Measurements from ENCODE around the gene CDKN1C.

The CDKN1C gene

DNA sequence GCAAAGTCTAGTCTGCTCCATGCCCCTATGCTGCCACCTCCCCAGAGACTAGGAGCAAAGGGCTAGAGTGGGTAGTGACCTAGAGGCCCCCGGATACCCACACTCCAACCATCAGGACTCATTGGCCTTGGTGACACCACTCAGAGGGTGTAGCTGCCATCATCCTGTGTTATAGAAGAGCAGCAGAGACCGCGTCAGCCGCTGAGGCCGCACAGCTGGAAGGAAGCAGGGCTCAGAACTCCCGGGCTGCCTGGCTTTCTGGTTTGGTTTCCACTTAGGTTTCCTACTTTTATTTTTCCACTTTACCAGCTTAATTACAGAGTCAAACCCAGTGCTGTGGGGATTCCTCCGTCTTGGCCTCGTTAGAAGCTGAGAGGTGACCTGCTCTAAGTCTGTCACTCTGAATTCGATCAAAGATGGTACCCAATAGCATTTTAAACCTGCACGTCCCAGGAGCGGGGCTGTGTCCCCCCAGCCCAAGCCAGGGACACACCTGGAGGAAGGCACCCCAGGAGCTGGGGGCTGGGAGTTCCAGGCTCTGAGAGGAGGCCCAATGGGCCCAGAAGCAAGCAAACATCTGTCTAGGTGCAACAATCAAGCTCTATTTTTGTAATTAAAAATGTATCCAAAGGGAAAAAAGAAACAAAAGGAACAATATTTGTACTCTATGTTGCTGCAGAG is 2.1 kb upstream of the CDKN1C start:
- DNase-seq = no peak

DNA sequence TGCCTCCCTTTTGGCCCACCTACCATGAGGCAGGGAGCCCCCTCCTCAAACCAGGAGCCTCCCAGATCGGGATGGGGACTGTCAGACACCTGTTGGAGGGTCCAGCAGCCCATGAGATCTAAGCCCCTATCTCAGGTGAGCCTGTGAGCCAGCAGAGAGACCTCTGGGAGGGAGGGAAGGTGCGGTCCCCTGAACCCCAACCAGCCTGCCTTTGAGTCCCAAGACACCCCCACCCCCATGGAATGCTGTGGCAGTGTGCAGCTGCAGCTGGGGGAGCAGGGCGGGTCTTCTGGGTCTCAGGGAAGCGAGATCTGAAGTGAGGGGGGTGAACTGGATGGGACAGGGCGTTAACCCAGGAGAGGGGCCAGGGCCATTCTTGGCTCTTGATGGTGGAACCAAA is 1.4 kb upstream of the CDKN1C start:
- no peak for DNase-seq

DNA sequence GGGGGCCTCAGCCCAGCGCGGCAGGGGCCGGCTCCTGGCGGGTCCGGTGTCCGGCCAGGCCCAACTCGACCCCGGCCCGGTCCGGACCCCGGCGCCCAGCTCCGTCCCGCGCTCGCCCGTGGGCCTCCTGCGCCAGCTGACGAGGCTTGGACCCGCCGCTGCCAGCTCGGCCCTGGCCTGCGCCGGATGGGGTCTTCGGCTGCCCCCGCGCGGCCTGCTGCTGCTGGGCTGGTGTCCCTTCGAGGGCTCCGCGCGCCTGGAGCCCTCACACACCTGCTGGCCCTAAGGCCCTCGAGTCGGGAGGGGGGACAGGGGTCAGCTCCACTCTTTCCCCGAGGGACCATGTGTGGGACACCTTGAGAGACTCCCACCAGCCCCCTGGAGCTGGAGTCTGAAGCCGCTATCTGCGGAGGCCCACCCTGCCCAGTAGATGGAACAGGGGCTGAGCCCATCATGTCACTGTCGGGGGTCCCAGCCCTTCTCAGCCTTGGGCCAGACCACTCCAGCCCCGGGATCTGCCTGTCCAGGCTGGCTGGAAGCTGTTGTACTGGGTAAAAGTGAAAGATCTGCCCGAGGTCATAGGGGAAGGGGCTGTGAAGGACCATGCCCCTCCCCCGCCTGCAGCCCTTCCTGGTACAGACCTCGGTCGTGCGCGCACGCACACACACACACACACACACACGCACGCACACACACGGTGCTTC is 768 bp upstream of the CDKN1C start:
- DNase-seq = peak; percentile 31

DNA sequence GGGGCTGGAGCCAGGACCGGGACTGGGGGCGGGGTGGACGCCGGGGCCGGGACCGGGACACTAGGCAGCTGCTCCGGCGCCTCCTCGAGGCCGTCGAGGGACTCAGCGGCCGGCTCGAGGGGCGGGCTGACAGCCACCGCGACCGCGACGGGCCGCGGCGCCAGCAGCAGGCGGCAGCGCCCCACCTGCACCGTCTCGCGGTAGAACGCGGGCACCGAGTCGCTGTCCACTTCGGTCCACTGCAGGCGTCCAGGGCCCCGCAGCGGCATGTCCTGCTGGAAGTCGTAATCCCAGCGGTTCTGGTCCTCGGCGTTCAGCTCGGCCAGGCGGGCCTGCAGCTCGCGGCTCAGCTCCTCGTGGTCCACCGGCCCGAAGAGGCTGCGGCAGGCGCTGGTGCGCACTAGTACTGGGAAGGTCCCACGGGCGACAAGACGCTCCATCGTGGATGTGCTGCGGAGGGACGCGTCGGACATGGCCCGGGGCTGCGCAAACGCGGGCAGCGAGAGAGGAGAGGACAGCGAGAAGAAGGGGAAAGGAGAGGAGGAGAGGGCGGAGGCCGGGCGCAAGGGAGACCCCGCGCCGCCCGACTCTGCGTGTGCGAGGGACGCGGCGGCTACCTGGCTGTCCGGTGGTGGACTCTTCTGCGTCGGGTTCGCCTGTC is 428 bp downstream of the CDKN1C start:
- DNase-seq = peak; percentile 70

DNA sequence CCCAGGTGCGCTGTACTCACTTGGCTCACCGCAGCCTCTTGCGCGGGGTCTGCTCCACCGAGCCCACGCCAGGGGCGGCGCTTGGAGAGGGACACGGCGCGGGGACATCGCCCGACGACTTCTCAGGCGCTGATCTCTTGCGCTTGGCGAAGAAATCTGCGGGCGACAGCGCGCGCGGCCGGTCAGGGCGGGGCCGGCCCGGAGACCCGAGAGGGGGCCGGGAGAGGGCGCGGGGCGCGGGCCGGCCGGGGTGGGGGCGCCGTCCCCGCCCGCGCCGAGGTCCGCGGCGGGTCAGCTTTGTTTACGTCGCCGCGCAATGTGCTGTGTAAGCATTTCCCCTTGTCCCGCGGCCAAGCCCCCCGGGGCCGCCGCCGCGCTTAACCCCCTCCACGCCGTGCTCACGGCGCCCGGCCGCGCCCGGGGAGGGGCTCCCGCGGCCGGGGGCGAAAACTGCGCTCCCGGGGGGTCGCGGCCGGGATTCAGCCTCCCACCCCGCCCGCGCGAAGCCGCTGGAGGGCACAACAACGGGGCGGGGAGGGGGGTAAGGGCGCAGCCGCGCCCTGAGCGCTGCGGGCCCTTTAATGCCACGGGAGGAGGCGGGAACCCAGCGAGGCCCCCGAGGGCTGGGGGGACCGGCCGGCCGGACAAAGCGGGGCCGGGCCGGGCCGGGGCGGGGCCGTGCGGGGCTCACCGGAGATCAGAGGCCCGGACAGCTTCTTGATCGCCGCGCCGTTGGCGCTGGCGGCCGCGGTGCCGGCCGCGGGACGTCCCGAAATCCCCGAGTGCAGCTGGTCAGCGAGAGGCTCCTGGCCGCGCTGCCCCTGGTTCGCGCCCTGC is 1.4 kb downstream of the CDKN1C start:
- DNase-seq = no peak

DNA sequence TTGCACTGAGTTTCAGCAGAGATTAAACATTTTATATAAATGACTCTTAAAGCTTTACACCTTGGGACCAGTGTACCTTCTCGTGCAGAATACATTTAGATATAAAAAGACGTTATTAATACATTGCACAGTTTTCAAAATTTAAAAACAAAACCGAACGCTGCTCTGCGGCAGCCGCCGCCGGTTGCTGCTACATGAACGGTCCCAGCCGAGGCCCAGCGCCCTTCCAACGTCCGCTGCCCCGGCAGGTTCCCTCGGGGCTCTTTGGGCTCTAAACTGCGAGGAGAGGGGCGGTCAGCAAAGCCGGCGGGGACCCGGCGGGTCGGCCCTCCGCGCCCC is 2.0 kb downstream of the CDKN1C start:
- no peak for DNase-seq

DNA sequence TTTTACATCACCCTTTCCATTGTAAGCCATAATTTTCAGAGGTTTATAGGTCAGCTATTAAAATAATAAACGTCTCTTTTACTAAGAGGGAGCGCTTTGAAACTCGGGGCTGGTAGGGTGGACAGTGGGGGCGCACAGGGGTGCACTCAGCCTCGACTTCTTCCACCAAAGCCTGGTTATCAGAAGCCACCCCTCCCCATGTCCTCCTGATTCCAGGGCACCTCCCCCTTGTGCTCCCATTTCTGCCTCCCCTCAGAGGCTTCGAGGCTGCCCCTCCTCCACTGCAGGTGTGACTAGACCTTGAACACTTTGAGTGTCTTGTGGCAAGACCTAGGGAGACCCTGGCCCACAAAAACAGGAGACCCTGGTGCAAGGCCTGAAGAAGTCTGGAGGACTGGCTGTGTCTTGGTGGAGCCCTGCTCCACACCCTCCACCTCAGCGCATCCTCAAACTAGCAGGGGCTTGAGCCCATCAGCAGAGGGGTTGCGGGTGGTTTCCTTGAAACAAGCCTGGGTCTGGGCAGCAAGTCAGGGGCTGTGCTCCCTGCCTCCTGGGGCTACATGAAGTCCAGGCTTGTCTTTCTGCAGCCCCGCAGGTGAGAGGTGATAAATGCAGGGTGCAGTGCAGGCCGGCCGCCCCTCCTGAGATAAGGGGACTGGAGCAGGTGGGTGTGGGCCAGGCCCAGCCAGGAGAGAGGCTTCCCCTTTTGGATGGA is 3.0 kb downstream of the CDKN1C start:
- no peak for DNase-seq

DNA sequence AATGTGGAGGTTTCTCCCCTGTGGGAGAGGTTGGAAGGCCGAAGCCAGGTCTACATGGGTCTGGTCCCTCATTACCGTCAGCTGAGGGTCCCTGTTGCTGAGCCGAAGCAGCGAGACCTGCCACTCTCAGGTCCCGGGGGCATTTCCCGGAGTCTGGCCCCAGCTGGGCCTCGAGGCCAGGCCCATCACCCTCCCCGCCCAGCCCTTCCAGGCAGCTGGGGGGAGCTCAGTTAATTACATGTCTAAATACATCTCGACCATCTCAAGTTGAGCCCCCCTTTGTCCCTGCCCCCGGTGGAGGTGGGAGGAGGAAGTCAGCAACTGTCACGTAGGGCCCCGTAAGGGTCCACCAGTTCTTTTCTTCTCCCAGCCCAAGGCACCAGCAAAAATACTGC is 3.6 kb downstream of the CDKN1C start:
- no peak for DNase-seq

DNA sequence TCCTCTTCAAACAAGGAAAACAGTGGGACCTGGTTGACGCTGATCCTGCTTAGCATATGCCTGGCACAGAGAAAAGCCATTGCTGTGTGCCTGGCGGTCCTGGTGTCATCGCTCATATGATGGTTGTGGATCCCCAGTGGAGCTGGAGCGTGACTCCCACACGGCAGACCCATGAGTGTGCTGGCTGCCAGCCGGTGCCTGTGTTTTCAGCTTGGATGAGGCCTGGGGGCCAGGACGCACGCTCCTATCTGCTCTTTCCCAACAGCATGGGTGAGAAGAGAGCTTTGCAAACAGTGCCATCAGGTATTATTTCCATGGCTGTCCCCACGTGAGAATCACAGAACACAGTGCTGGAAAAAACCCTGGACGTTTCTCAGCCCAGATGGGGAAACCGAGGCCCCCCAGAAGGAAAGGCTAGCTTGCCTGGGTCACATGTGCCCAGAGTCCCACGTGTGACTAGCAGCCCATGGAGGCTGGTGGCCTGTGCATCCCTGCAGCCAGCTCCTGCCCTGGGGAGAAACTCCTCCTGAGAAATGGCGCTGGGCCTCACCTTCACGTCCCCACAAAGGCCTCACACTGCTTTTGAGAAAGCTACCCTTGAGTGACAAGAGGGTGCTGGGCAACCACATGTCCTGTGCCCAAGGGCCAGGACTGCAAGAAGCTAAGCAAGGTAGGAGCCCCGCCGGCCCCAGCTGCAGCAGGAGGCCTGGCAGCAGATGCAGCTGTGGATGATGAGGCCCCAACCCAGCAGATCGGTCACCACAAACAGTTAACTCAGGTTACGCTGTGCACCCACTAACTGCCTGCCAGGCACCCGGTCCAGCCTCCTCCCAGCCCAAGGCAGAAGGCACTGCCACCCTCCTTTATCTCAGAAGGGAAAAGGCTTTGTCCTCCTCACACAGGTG is 4.2 kb downstream of the CDKN1C start:
- DNase-seq = no peak

DNA sequence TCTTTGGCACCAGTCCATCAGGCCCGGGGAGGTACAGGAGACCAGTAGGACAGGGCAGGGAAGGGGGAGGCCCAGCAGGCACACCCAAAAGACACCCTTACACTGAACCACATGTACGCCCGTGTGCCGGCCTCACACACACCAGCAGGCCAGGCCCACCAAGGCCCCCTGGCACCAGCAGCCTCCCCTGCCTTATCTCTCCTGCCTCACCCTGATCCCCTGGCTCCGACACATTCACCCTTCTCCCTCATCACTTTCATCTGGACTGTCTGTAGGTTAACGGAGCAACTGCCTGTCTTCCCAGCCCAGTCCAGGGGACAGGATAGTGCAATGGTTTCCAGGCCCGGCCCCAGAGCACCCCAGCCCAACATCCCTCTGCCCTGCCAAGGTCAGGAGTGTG is 4.9 kb downstream of the CDKN1C start:
- DNase-seq = no peak

DNA sequence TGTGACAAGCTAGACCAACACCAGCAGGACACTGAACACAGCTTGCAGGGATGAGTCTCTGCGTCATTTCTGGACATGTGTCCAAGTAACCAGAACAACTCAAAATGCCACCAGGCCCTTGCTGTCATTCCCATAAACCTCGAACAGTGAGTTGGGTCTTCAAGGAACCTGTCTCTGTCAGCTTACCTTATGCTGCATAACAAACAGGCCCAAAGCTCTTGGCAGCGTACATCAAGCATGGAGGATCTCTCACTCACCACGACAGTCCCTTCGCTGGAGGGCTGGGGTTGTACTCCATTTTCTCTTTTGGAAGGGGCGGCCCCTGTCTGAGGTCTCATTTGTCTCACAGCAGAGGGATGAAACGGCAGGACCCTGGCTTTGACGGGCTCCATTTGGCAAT is 6.8 kb downstream of the CDKN1C start:
- DNase-seq = no peak

DNA sequence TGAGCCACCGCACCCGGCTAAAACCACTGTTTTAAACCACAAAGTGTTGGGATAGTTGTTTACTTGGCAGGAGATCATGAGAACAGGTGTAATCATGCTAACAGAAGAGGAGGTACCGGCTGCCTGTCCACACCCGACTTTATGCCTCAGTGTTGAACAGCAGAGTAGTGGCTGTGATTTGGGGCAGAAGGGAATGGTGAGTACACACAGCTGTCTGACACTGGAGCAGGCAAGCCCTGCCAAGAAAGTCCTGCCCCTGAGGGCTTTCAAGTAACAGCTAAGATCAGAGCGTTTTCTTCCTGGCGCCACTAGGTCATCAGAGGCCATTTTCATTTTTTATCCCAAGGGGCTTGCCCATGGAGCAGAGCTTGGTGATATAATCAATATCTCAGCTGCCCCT is 8.1 kb downstream of the CDKN1C start:
- no peak for DNase-seq

DNA sequence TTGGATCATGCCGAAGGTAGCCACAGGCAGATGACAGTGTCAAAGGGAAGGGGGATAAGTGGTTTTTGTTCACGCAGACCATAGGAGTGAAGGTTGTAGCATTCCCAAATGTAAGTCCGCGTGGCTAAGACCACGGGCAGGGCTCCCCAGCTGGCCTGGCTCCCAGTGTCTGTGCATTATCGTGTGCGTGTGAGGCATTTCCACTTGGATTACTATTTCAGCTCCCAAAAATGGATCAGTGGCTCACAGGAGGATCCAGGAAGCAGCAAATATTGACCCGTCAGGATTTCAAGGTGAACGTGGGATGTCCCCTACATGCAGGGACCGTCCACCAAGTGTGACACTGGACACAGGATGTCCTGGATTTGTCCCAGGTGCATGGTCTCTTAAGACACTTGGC is 10.6 kb downstream of the CDKN1C start:
- no peak for DNase-seq

DNA sequence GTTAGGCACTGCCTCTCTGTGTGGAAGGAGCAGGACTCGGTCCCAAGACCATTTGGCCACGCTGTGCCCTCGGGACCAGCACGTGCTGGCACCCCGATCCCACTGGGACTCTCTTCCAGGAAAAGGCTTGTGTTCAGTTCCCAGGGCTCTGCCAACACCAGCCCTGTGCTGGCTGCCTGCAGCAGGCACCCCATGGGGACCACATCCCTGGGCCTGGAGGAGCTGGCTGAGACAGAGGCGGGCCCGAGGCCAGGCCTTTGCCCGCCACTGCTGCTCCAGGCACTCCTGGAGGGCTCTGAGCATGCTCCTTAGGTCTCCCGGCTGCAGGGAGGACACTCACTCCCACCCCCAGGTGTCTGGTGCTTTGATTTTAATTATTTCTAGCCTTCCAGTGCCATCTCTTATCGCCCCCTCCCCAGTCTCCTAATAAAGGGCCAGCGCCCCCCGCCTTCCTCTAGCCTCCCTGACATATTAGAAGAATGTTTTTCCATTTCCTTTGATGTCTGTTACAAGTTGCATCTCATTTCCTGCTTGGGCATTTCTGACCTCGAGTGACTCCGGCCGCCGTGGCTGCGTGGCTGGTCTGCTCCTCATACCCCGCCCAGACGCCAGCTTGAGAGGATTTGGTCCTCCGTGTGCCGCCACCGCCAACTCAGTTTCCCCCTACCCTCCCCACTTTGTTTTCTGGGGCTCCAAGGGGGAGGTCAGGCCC is 14.4 kb downstream of the CDKN1C start:
- DNase-seq = no peak

DNA sequence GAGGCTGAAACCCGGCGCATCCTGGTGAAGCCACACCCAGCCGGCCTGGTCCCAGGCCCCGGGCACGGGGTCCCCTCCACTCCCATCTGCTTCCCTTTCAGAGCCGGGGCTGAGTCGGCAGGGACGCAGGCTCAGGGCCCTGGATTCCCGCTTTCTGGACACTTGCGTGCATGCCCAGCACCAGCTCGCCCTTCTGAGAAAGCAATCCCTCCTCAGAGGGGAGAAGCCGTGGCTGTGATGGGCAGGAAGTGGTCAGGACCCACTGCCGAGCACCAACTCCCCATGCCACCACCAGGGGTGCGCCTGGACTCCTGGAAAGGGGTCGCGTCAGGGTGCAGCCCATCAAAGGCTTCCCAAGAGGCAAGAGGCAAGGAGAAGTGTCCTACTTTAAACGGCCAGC is 15.1 kb downstream of the CDKN1C start:
- DNase-seq = no peak

DNA sequence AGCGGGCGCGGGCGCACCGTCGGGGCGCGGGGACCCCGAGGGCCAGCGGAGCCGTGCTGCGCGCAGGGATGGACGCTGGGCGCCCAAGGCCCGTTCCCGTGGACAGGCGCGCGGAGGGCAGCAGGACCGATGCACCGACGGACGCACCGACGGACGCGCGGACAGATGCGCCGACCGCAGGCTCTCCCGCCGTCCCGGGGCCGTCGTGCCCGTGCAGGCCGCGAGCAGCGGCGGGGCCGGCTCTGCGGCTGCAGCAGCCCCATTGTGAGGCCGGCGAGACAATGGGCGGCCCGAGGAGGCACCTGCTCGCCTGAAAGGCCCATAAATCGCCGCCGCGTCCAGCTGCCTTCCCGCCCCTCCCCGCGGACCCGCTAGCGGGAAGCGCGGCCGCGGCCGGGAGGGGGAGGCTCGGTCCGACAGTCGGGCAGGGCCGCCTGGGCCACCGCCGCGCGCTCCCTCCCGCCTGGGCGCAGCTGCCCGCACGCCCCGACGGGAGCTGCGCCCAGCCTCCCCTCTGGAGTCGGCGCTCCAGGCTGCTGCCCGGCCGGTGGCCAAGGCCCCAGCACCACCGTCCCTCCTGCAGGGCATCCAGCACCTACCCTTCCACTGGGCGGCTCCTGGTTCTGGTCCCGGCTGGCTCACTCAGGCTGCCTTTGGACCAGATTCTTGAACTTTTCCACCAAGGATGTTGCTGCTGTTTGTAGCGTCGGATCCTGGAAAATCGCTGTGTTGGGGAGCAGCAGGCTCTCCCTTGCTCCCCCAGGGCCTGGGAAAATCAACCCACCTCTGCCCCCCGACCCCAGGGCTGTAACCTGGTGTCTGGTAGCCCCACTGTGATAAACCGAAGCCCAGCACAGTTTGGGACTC is 15.8 kb downstream of the CDKN1C start:
- no peak for DNase-seq

DNA sequence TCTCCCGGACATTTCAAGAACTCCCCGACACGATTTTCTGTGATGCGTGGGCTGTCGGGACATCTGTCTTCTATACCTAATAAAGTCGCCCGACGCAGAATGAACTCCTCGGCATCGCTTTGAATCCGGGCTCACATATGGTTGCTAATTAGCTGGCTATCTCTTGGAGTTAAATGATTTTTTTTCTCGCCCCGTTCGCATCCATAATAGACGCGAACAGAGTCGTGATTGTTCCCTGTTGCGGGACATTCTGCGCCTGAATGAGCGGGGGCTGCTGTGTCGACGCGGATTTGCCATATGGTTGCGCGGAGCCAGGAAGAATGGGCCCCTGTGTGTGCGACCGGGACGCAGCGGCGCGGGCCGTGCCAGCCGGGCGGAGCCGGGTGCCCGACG is 16.4 kb downstream of the CDKN1C start:
- no peak for DNase-seq

DNA sequence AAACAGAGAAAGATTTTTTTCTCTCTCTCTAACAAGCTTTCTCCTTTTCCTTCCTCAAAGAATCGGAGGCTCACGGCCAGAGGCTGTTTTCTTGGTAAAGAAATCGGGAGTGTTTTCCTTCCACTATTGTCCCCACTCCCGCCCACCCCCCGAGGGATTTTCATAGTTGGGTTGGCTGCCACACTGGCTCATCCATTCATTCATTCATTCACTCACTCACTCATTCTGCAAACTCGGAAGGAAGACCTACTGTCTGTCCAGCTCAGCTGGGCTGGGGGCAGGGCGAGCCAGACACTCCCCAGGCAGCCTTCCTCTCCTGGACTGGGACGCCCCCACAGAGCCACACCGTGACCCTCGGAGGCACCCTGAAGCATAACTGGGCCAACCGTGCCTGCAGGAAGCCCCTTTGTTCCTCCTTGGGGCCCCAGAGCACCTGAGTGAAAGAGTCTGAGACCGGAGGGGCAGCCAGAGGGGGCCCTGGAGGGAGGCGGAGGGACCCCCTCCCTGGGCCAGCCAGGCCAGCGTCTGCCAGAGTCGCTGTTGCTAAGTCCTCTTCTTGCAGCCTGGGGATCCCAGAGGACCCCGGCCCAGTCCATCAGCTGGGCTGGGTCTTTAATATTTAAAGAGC is 17.0 kb downstream of the CDKN1C start:
- no peak for DNase-seq

DNA sequence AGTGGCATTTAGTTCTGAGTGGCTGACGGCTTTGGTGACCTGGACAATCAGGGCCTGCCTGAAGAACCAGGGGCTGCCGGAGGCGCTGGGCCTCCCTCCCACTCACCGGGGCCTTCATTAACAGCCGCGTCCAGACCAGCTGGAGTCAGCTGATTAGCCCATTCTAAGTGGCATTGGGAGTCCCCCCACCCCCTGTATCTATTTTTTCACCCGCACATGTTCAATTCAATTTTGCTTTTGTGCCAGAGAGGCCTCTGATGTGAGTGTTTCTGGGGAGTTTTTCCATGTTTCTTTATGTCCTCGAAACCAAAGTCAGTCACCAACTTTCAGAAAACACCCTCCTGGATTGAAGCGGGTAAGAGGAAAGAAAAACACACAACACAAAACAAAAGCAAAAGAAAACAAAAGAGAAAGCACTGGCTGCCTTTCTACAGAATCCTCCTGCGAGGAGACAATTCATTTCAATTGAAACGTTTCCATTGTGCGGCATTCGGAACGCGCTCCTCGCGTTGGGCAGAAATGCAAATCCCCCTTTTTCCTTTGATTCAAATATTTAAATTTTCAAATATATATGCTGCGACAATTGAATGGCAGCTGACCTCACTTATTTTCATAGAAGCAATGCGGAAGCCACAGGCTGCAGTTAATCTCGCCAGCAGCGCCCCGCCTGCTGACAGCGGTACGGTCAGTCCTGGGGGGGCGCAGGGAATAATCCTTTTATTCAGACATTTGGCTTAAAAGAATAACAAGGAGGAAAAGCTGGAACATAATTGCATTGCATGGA is 17.7 kb downstream of the CDKN1C start:
- no peak for DNase-seq

Data from hematopoietic multipotent progenitor cell treated with erythropoietin and hydrocortisone succinate and interleukin-3 and kit ligand, for 6 days (in vitro differentiated cells).